IPS-15b (cell line): ENCODE results near the gene AGO3.

Experiments used
- H3K27me3 ChIP-seq: one replicate; pipeline ENCODE4 v1.6.1; 2013; ENCODE audit warnings: low read length; ENCODE audit not compliant: control insufficient read depth, insufficient read depth
- H3K36me3 ChIP-seq: one replicate; pipeline ENCODE4 v1.6.1; 2013; ENCODE audit warnings: low read length; ENCODE audit not compliant: control insufficient read depth, insufficient read depth
- H3K4me1 ChIP-seq: one replicate; pipeline ENCODE4 v1.6.1; 2013; ENCODE audit warnings: mild to moderate bottlenecking, low read length; ENCODE audit not compliant: control insufficient read depth, insufficient read depth
- H3K4me3 ChIP-seq: one replicate; pipeline ENCODE4 v1.5.1; 2013; ENCODE audit warnings: low read depth, low read length
- H3K9ac ChIP-seq: one replicate; pipeline ENCODE4 v1.6.1; 2013; ENCODE audit warnings: low read depth, mild to moderate bottlenecking, low read length
- H3K9me3 ChIP-seq: one replicate; pipeline ENCODE4 v1.6.1; 2013; ENCODE audit warnings: mild to moderate bottlenecking, low read length; ENCODE audit not compliant: control insufficient read depth, insufficient read depth

AGO3 gene

GRCh38 chr1:36106269-36106668, 175.4 kb downstream of the AGO3 start:
- H3K9ac ChIP-seq: peak overlapping the region; percentile 37
- no peaks in the 10 kb centered on the region for H3K27me3 ChIP-seq
- no peaks in the 10 kb centered on the region for H3K4me1 ChIP-seq
- H3K36me3 ChIP-seq: no peaks in the 10 kb centered on the region
- H3K9me3 ChIP-seq: no peaks in the 10 kb centered on the region
- H3K4me3 ChIP-seq: no peak overlapping the region

GRCh38 chr1:36107394-36107793, 176.5 kb downstream of the AGO3 start:
- Histone ChIP-seq H3K9me3 (no peaks in the 10 kb centered on the region), H3K9ac (no peak overlapping the region), H3K27me3 (no peaks in the 10 kb centered on the region), H3K4me3 (no peak overlapping the region), H3K36me3 (no peaks in the 10 kb centered on the region), H3K4me1 (no peaks in the 10 kb centered on the region)

GRCh38 chr1:36108314-36108713, 177.4 kb downstream of the AGO3 start:
- Histone ChIP-seq H3K9ac (no peak overlapping the region), H3K9me3 (no peaks in the 10 kb centered on the region), H3K4me1 (no peaks in the 10 kb centered on the region), H3K36me3 (no peaks in the 10 kb centered on the region), H3K27me3 (no peaks in the 10 kb centered on the region), H3K4me3 (no peak overlapping the region)

GRCh38 chr1:36109041-36109679, 178.3 kb downstream of the AGO3 start:
- Histone ChIP-seq H3K9ac (no peak overlapping the region), H3K27me3 (no peaks in the 10 kb centered on the region), H3K9me3 (no peaks in the 10 kb centered on the region), H3K4me3 (no peak overlapping the region), H3K4me1 (no peaks in the 10 kb centered on the region), H3K36me3 (no peaks in the 10 kb centered on the region)

GRCh38 chr1:36111151-36111550, 180.2 kb downstream of the AGO3 start:
- H3K36me3 ChIP-seq: no peaks in the 10 kb centered on the region
- no peaks in the 10 kb centered on the region for H3K27me3 ChIP-seq
- H3K4me3 ChIP-seq: no peak overlapping the region
- no peaks in the 10 kb centered on the region for H3K4me1 ChIP-seq
- no peak overlapping the region for H3K9ac ChIP-seq
- no peaks in the 10 kb centered on the region for H3K9me3 ChIP-seq

GRCh38 chr1:36112823-36113222, 181.9 kb downstream of the AGO3 start:
- Histone ChIP-seq H3K4me3 (no peak overlapping the region), H3K9me3 (no peaks in the 10 kb centered on the region), H3K9ac (no peak overlapping the region), H3K36me3 (no peaks in the 10 kb centered on the region), H3K4me1 (peaks cover under 1% of the 10 kb centered on the region), H3K27me3 (no peaks in the 10 kb centered on the region)

- Histone ChIP-seq H3K9me3 (no peaks in the 10 kb centered on the region), H3K4me3 (no peak overlapping the region), H3K36me3 (no peaks in the 10 kb centered on the region), H3K27me3 (no peaks in the 10 kb centered on the region), H3K4me1 (peaks cover 3% of the 10 kb centered on the region), H3K9ac (no peak overlapping the region)
Observed at GRCh38 chr1:36114371-36114770, 183.5 kb downstream of the AGO3 start.

- peaks cover 3% of the 10 kb centered on the region for H3K4me1 ChIP-seq
- H3K9ac ChIP-seq: no peak overlapping the region
- H3K9me3 ChIP-seq: no peaks in the 10 kb centered on the region
- H3K4me3 ChIP-seq: no peak overlapping the region
- H3K27me3 ChIP-seq: no peaks in the 10 kb centered on the region
- no peaks in the 10 kb centered on the region for H3K36me3 ChIP-seq
Observed at GRCh38 chr1:36115200-36115669, 184.3 kb downstream of the AGO3 start.

GRCh38 chr1:36115931-36116330, 185.0 kb downstream of the AGO3 start:
- H3K36me3 ChIP-seq: no peaks in the 10 kb centered on the region
- H3K27me3 ChIP-seq: no peaks in the 10 kb centered on the region
- no peak overlapping the region for H3K9ac ChIP-seq
- no peak overlapping the region for H3K4me3 ChIP-seq
- peaks cover 3% of the 10 kb centered on the region for H3K4me1 ChIP-seq
- no peaks in the 10 kb centered on the region for H3K9me3 ChIP-seq

- H3K36me3 ChIP-seq: no peaks in the 10 kb centered on the region
- H3K27me3 ChIP-seq: no peaks in the 10 kb centered on the region
- peaks cover 3% of the 10 kb centered on the region for H3K4me1 ChIP-seq
- H3K4me3 ChIP-seq: no peak overlapping the region
- no peaks in the 10 kb centered on the region for H3K9me3 ChIP-seq
- H3K9ac ChIP-seq: no peak overlapping the region
Observed at GRCh38 chr1:36116901-36117300, 186.0 kb downstream of the AGO3 start.

GRCh38 chr1:36118447-36119204, 187.7 kb downstream of the AGO3 start:
- no peaks in the 10 kb centered on the region for H3K9me3 ChIP-seq
- peaks cover 3% of the 10 kb centered on the region for H3K4me1 ChIP-seq
- no peak overlapping the region for H3K4me3 ChIP-seq
- peaks cover 10% of the 10 kb centered on the region for H3K27me3 ChIP-seq
- H3K36me3 ChIP-seq: no peaks in the 10 kb centered on the region
- no peak overlapping the region for H3K9ac ChIP-seq

- Histone ChIP-seq H3K36me3 (no peaks in the 10 kb centered on the region), H3K27me3 (peaks cover 18% of the 10 kb centered on the region), H3K4me1 (peaks cover 3% of the 10 kb centered on the region), H3K4me3 (no peak overlapping the region), H3K9me3 (no peaks in the 10 kb centered on the region), H3K9ac (no peak overlapping the region)
Observed at GRCh38 chr1:36119456-36119855, 188.6 kb downstream of the AGO3 start.
